Fibroblast of peridontal ligament (primary cell): Measurements from ENCODE around the gene GPR107.

Experiments
- DNase-seq: peaks from one replicate; pipeline ENCODE4 v3.0.0-alpha.2; 2010; ENCODE audit errors: extremely low read depth

The GPR107 gene

DNA sequence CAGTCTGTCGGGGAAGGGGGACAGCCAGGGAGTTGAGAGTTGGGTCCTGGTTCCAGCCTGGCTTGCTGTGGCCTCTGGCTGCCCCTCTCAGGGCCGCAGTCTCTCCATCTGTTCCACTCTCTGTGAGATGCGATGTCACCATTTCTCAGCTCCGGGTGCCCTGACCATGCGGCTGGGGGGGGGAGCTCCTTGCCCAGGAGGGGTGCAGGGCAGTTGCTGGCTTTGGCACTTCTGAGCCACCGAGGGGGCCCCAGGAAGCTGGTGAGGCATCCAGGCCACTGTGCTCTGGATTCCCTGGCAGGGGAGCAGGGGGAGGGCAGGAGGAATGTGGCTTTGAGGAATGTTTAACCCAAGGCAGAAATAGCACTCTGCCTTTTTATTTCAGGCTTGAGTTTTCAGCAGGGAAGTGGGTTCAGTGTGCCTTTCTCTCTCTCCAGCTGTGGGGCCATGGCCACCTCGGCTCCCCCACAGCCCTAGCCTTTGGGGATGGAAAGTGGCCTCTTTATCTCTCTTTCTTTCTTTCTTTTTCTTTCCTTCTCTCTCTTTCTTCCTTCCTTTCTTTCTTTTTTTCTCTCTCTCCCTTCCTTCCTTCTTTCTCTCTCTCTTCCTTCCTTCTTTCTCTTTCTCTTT lies 129.5 kb downstream of the GPR107 start:
- peak; percentile 75 for DNase-seq

DNA sequence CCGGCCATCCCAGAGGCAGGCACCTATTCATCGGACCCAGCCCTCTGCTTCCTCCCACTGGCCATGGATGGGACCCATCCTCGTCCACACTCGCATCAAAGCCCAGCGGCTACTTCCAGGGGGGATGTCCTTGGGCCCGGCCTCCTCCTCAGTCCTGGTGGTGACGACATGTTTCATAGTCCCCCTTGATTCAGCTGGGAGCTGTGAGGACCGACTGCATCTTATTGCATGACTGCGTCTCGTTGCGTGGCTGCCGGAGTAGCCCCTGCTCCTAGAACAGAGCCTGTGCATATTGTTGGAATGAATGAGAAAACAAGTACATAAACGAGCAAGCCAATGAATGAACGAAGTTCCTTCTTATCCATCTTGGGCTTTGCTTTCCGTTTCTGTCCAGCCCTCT lies 131.3 kb downstream of the GPR107 start:
- DNase-seq = no peak

DNA sequence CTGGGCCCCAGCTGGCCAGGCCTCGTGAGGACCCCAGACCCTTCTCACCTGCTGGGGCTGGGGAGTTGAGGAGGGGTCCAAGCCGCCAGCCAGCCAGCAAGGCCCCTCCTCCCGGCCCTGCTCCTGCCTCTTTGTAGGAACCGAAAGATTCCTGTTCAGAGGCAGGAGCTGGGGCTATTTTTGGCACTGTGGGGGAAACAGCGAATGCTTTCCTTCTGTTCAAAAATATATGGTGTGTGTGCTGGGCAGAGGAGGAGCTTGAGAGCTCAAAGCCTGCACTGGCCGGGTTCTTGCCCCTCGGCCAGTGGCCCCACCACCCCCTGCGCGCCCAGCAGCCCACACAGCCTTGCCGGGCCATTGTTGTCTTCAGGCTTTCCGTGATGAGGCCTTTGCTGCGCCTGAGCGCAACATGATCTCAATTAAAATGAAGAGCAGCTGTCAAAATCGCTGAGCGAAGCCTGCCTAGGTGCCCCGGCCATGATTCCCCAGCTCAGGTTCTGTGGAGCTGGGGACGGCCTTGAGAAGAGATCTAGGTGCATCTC lies 131.9 kb downstream of the GPR107 start:
- DNase-seq = peak; percentile 49

DNA sequence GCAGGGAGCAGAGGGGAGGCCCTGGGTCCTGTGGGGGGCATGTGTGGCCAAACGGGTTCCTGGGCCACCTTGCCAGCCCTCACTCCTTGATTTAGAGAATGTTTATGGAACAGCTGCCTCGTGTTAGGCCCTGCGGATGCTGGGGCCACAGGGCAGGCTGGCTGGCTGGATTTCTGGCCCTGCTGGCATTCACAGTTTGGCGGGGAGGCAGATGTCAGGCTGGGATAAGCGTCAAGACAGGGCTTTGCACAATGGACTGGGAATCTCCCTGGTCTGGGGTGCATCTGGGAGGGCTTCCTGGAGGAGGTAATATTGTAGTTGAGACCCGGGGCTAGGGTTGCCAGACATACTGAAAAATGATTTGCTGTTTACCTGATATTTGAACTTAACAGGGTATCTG lies 132.3 kb downstream of the GPR107 start:
- DNase-seq = no peak

DNA sequence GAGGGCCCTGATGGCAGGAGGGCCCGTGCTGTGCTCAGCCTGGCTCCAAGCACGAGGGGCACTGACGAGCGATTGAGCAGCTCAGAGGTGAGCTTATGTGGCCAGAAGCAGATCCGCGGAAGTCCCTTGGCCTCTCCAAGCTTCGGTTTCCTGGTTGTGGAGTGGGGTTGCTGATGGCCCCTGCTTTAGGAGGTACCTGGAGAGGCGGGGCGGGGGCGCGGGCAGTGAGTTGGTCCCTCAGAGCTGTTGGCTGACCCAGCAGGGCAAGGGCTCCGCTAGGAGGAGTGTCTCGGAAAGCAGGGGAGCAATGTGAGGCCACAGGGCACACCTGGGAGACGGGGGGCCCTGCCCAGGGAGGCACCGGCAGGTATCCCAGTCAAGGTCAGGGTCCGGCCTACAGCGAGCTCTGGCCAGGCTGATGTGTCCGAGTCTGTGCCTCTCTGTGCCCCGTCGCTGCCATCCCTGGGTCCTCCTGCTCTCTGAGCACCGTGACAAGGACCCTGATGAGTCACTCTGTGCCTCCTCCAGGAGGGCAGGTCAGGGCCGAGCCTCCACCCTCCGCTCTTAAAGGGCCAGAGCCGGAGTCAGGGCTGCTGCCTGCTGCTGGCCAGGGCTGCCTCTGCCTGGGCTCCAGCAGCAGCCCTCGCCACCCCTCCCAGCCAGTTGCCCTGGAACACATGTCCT lies 133.3 kb downstream of the GPR107 start:
- no peak for DNase-seq

DNA sequence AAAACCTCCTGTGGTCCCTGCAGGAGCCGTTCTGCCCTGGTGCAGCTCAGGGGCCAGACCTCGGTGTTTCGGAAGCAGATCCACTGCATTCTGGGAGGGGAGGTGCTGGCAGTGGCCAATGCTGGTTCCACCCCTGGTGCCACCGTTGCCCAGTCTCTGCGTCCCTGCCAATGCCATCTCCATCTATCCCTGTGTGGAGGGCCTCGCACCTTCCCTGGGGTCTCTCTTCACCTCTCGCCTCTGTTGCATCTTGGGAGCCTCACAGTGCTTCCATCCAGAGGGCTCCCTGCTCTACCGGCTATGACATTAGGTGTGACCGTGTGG lies 133.8 kb downstream of the GPR107 start:
- no peak for DNase-seq

DNA sequence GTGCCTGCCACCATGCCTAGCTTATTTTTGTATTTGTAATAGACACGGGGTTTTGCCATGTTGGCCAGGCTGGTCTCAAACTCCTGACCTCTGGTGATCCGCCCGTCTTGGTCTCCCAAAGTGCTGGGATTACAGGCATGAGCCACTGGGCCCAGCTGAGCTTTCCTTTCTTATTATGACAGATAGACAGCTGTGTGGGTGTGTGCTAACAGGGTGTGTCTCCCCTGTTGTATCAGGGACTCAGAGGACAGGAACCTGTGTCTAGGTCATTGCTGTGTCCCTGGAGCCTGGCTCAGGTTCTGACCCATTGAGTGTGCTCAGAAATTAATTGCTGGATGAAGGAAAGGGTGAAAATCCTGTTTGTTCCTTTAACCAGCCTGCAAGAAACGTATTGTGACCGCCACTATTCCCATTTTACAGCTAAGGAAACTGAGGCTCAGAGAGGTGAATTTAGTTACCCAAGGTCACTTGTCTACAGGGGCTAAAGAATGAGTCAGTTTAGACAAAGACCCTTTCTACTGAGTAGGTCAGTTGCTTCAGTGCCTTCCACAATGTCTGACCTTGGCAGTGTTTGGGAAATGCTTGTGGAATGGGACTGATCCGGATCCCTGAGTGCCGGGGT lies 135.3 kb downstream of the GPR107 start:
- no peak for DNase-seq
